Keratinocyte (primary cell): Measurements from ENCODE around the gene USB1. TPM values are rescaled to one million over a fixed set of nuclear protein-coding genes. Genes with fewer than 3 reads are reported as not detected.

Experiments
- DNase-seq: peaks from one replicate; pipeline ENCODE4 v3.0.0-alpha.2; 2011; ENCODE audit warnings: low read depth, missing footprints, low spot score
- FAIRE-seq: peaks from 2 replicates; lab custom pipeline; 2011; peaks lifted over from hg19 to GRCh38; lab: Jason Lieb, UNC
- H2AFZ ChIP-seq: 2 replicates; pipeline ENCODE4 v1.6.0; 2012; ENCODE audit warnings: low read length, control low read depth, inconsistent platforms; ENCODE audit not compliant: control insufficient read depth
- H3K27ac ChIP-seq: 2 replicates; pipeline ENCODE4 v1.5.1; 2011; ENCODE audit warnings: low read length; ENCODE audit not compliant: control insufficient read depth, insufficient read depth
- H3K27me3 ChIP-seq: 3 replicates; pipeline ENCODE4 v1.6.0; 2011; ENCODE audit warnings: low read length; ENCODE audit not compliant: control insufficient read depth, insufficient read depth; ENCODE audit errors: extremely low read depth
- H3K36me3 ChIP-seq, 2 experiments: 2 replicates in 1 of 2; 3 replicates in 1 of 2; pipeline ENCODE4 v1.5.1; 2011; ENCODE audit warnings: low read length in 2 of 2, mild to moderate bottlenecking in 1 of 2; ENCODE audit not compliant: control insufficient read depth in 2 of 2, insufficient read depth in 2 of 2; ENCODE audit errors: extremely low read depth in 1 of 2
- H3K4me1 ChIP-seq: 3 replicates; pipeline ENCODE4 v1.5.1; 2011; ENCODE audit warnings: low read length; ENCODE audit not compliant: control insufficient read depth, insufficient read depth; ENCODE audit errors: extremely low read depth
- H3K4me2 ChIP-seq: 3 replicates; pipeline ENCODE4 v1.6.0; 2011; ENCODE audit warnings: low read depth, low read length; ENCODE audit not compliant: control insufficient read depth, insufficient read depth; ENCODE audit errors: extremely low read depth
- H3K4me3 ChIP-seq, 3 experiments: fragments of 200-600 bp in 1 of 3; sonication (generic) in 1 of 3; 2 replicates in 2 of 3; 3 replicates in 1 of 3; pipeline ENCODE4 v1.5.1; 2011 to 2016; ENCODE audit warnings: low read length in 3 of 3, mild to moderate bottlenecking in 3 of 3, control low read depth in 2 of 3, inconsistent platforms in 1 of 3, low read depth in 1 of 3, mixed read lengths in 1 of 3, mixed run types in 1 of 3, moderate library complexity in 1 of 3; ENCODE audit not compliant: control insufficient read depth in 2 of 3, insufficient read depth in 2 of 3; ENCODE audit errors: extremely low read depth in 1 of 3
- H3K79me2 ChIP-seq: 2 replicates; pipeline ENCODE4 v1.6.0; 2012; ENCODE audit warnings: low read length; ENCODE audit not compliant: control insufficient read depth, insufficient read depth
- H3K9ac ChIP-seq: 3 replicates; pipeline ENCODE4 v1.6.0; 2011; ENCODE audit warnings: low read length; ENCODE audit not compliant: control insufficient read depth, insufficient read depth; ENCODE audit errors: extremely low read depth
- H3K9me1 ChIP-seq: 3 replicates; pipeline ENCODE4 v1.6.0; 2011; ENCODE audit warnings: low read length; ENCODE audit not compliant: control insufficient read depth, insufficient read depth; ENCODE audit errors: extremely low read depth
- H3K9me3 ChIP-seq: 2 replicates; pipeline ENCODE4 v1.5.1; 2012; ENCODE audit warnings: low read depth, low read length; ENCODE audit not compliant: control insufficient read depth
- H4K20me1 ChIP-seq: 3 replicates; pipeline ENCODE4 v1.6.0; 2011; ENCODE audit warnings: low read length; ENCODE audit not compliant: control insufficient read depth, insufficient read depth; ENCODE audit errors: extremely low read depth
- EZH2 ChIP-seq: IDR thresholded peaks from one replicate; pipeline ENCODE4 v1.6.1; 2012; ENCODE audit warnings: inconsistent platforms, mild to moderate bottlenecking, low read length, moderate library complexity
- dilution Hi-C: fragments of 300-500 bp; cut with MboI; formaldehyde crosslinking; loops from one replicate; pipeline ENCODE4 v1.7.0; 2020; ENCODE audit warnings: low sequenced_read_pairs; ENCODE audit not compliant: extremely low pct_ligation_motif_present
- polyA plus RNA-seq, 5 experiments: library from polyadenylated mRNA; depleted of rRNA in 3 of 5; stranded (reverse) in 3 of 5; stranded (forward) in 1 of 5; unstranded in 1 of 5; fragments of >200 nt; gene quantifications; 1 replicate in 1 of 5; 2 replicates in 3 of 5; 3 replicates in 1 of 5; pipeline versions ENCODE4 v1.2.1 to v1.2.3, GENCODE V29; 2011 to 2012; ENCODE audit warnings: missing spikeins in 2 of 5, low read depth in 1 of 5, low replicate concordance in 1 of 5
- TF ChIP-seq, protein P1 (sequence below), 3 experiments: IDR thresholded peaks in 1 of 3; conservative IDR thresholded peaks in 1 of 3; optimal IDR thresholded peaks in 1 of 3; 2 replicates in 2 of 3; 3 replicates in 1 of 3; pipeline versions ENCODE3 to v1.5.1; 2011; ENCODE audit warnings: low read length in 3 of 3, mild to moderate bottlenecking in 3 of 3, moderate library complexity in 2 of 3, control low read depth in 1 of 3, inconsistent platforms in 1 of 3; ENCODE audit not compliant: insufficient read depth in 2 of 3; ENCODE audit errors: extremely low read depth in 1 of 3

USB1 gene
- polyA plus RNA-seq, 1 donor (not counting 4 experiments of a cell fraction or from before 2014, with no cell fraction given), result 63.5 TPM

DNA sequence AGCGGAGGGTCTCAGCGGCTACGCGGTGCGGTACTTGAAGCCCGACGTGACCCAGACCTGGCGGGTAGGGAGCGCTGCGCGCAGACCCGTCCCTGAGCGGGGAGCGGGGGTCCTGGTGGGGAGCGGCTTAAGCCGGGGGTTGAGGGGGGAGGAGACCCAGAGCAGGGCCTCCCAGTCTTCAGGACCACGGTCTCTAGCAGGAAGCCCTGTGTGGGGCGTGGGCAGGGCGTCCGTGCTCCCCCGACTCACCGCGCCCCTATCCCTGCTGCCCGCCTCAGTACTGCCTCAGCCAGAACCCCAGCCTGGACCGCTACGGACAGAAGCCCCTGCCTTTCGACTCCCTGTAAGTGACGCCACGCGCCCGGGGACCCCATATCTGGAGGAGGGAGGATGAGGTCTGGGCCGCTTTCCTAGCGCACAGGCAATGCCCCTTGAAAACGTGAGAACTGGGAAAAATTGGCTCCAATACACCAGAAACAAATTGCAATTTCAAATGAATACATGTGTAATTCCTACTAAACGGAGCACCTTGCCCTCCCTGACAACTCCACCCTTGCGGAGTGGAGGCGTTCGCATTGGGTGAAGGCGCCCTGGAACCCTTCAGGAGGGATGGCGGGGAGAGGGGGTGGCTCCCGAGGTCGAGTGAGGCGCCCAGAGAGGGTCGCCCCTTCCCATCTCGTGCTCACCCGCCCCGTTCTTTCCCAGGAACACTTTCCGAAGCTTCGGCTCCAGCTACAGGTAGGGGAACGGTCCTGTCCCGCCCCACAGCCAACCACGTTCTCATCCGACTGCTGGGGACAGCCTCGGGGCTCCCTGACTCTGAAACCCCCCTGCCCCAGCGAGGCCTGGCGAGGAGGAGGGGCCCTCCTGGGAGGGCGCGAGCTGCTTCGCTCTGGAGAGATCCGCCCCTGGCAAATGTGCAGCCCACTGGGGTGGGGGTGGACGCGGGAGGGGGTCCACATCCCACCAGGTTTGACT lies 15.7 kb upstream of the USB1 start:
- Histone ChIP-seq H2AFZ (peak overlapping the region; percentile 80), H3K4me3 (peak overlapping the region; percentile 61 to 68 (median 62)), H3K4me2 (peak overlapping the region; percentile 81), H3K9me1 (no peaks in the 10 kb centered on the region), H3K27me3 (peaks cover 6% of the 10 kb centered on the region), H3K36me3 (no peaks in the 10 kb centered on the region), H4K20me1 (no peaks in the 10 kb centered on the region), H3K9me3 (no peaks in the 10 kb centered on the region), H3K79me2 (no peaks in the 10 kb centered on the region), H3K27ac (no peak overlapping the region), H3K4me1 (peaks cover 15% of the 10 kb centered on the region), H3K9ac (peak overlapping the region; percentile 28)
- FAIRE-seq (peak; percentile 17), DNase-seq (no peak)
- dilution Hi-C loops, result no loop called here
- no peak for TF ChIP-seq EZH2
- TF ChIP-seq, protein P1, sequence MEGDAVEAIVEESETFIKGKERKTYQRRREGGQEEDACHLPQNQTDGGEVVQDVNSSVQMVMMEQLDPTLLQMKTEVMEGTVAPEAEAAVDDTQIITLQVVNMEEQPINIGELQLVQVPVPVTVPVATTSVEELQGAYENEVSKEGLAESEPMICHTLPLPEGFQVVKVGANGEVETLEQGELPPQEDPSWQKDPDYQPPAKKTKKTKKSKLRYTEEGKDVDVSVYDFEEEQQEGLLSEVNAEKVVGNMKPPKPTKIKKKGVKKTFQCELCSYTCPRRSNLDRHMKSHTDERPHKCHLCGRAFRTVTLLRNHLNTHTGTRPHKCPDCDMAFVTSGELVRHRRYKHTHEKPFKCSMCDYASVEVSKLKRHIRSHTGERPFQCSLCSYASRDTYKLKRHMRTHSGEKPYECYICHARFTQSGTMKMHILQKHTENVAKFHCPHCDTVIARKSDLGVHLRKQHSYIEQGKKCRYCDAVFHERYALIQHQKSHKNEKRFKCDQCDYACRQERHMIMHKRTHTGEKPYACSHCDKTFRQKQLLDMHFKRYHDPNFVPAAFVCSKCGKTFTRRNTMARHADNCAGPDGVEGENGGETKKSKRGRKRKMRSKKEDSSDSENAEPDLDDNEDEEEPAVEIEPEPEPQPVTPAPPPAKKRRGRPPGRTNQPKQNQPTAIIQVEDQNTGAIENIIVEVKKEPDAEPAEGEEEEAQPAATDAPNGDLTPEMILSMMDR (optimal IDR thresholded peaks at IDR 0.05 in 1 of 3, IDR thresholded peaks at IDR 0.05 in 1 of 3, conservative IDR thresholded peaks at IDR 0.05 in 1 of 3; ENCODE audit: extremely low read depth in 1 of 3, insufficient read depth in 2 of 3, low read length in 3 of 3), result no peak

GRCh38 chr16:57986196-57986595 lies 15.0 kb upstream of the USB1 start:
- Histone ChIP-seq H3K27me3 (peaks cover 6% of the 10 kb centered on the region), H2AFZ (no peak overlapping the region), H3K27ac (no peak overlapping the region), H3K9me3 (no peaks in the 10 kb centered on the region), H4K20me1 (no peaks in the 10 kb centered on the region), H3K36me3 (no peaks in the 10 kb centered on the region), H3K4me2 (no peak overlapping the region), H3K9me1 (no peaks in the 10 kb centered on the region), H3K79me2 (no peaks in the 10 kb centered on the region), H3K4me1 (peaks cover 15% of the 10 kb centered on the region), H3K9ac (no peak overlapping the region), H3K4me3 (no peak overlapping the region)
- dilution Hi-C loops, result no loop called here
- TF ChIP-seq, protein P1 (optimal IDR thresholded peaks at IDR 0.05 in 1 of 3, IDR thresholded peaks at IDR 0.05 in 1 of 3, conservative IDR thresholded peaks at IDR 0.05 in 1 of 3; ENCODE audit: extremely low read depth in 1 of 3, insufficient read depth in 2 of 3, low read length in 3 of 3), result no peak
- no peak for TF ChIP-seq EZH2
- no peak for DNase-seq
- FAIRE-seq, result no peak
